HG03135 (cell line): ENCODE measurements around the gene MMP21.

Experiments used
- ATAC-seq: cut with Tn5 transposase; IDR thresholded peaks from one replicate; pipeline ENCODE4 v1.9.1; 2021; ENCODE audit warnings: mild to moderate bottlenecking, moderate library complexity; ENCODE audit not compliant: unreplicated experiment

Gene MMP21

GRCh38 chr10:125766511-125766910, 9.1 kb downstream of the MMP21 start:
- no peak for ATAC-seq

GRCh38 chr10:125765835-125766234, 9.8 kb downstream of the MMP21 start:
- no peak for ATAC-seq

GRCh38 chr10:125762692-125763648, 12.7 kb downstream of the MMP21 start:
- ATAC-seq = no peak

- no peak for ATAC-seq
These were observed 13.7 kb downstream of the MMP21 start for GRCh38 chr10:125761961-125762360.

- no peak for ATAC-seq
These were observed 17.9 kb downstream of the MMP21 start for GRCh38 chr10:125757742-125758141.

GRCh38 chr10:125756853-125757487, 18.7 kb downstream of the MMP21 start:
- ATAC-seq = no peak

- ATAC-seq = no peak
These were observed 19.4 kb downstream of the MMP21 start for GRCh38 chr10:125756196-125756595.

GRCh38 chr10:125747417-125747816, 28.2 kb downstream of the MMP21 start:
- ATAC-seq = no peak

GRCh38 chr10:125744909-125745308, 30.7 kb downstream of the MMP21 start:
- ATAC-seq = no peak

- ATAC-seq = no peak
These were observed 33.2 kb downstream of the MMP21 start for GRCh38 chr10:125742465-125742864.

GRCh38 chr10:125739994-125740679, 35.5 kb downstream of the MMP21 start:
- no peak for ATAC-seq

- no peak for ATAC-seq
These were observed 37.4 kb downstream of the MMP21 start for GRCh38 chr10:125738206-125738605.

- no peak for ATAC-seq
These were observed 40.8 kb downstream of the MMP21 start for GRCh38 chr10:125734823-125735222.

- ATAC-seq = no peak
These were observed 41.5 kb downstream of the MMP21 start for GRCh38 chr10:125734148-125734547.

GRCh38 chr10:125727436-125727835, 48.2 kb downstream of the MMP21 start:
- ATAC-seq = no peak

GRCh38 chr10:125726914-125727313, 48.7 kb downstream of the MMP21 start:
- no peak for ATAC-seq

GRCh38 chr10:125722811-125723210, 52.8 kb downstream of the MMP21 start:
- no peak for ATAC-seq

- ATAC-seq = no peak
These were observed 54.6 kb downstream of the MMP21 start for GRCh38 chr10:125721035-125721434.

GRCh38 chr10:125720002-125720382, 55.6 kb downstream of the MMP21 start:
- no peak for ATAC-seq

- ATAC-seq = peak; percentile 93
These were observed 56.2 kb downstream of the MMP21 start, which contains the start of gene EDRF1 for GRCh38 chr10:125719173-125720001. TSS of gene EDRF1 (plus strand) at chr10:125719709. CDS start at chr10:125719808, 99 bp downstream.
